ENCODE results near the gene DNLZ. TPM values are rescaled to one million over a fixed set of nuclear protein-coding genes. Genes with fewer than 3 reads are reported as not detected.
A peak's percentile ranks its signal among the peaks of the same experiment; 100 is the strongest.

DNLZ gene
- total and polyA plus RNA-seq, 2 donors (not counting 3 experiments of a cell fraction or from before 2014, with no cell fraction given) = 26.9 to 38.4 TPM

GRCh38 chr9:136328011-136328621 lies 35.4 kb downstream of the DNLZ start:
- FAIRE-seq = no peak
- H2AFZ ChIP-seq (ENCODE audit: low read depth, low read length) = no peak overlapping the region
- ChIA-PET CTCF (interaction anchor here (0.8 to 2.8 kb wide), 3 partner anchors 10 to 35 kb away, joined by 3 to 13 read pairs (median 3); no protein-coding TSS in a partner anchor), POLR2A (no interaction called here)
- intact Hi-C loops (cut with micrococcal nuclease) (no loop called here), dilution Hi-C loops (cut with MboI; ENCODE audit: extremely low pct_ligation_motif_present, low sequenced_read_pairs) (no loop called here)
- no peaks in the 10 kb centered on the region for H3K9me3 ChIP-seq (replicated peaks; ENCODE audit: control insufficient read depth, insufficient read depth, low read length)
- peaks cover 20% of the 10 kb centered on the region for H3K4me1 ChIP-seq (ENCODE audit: control insufficient read depth, extremely low read depth, insufficient read depth, low read length)
- DNase-seq (ENCODE audit: low read depth, low spot score) = no peak
- TF ChIP-seq GATA2 (IDR thresholded peaks at IDR 0.05; ENCODE audit: insufficient read depth, insufficient read length, low read depth, low read length) (no peak), MAX (IDR thresholded peaks at IDR 0.05; ENCODE audit: insufficient read depth, insufficient read length) (no peak), FOS (IDR thresholded peaks at IDR 0.05; ENCODE audit: borderline replicate concordance, insufficient read depth, low read length) (no peak), EZH2 (IDR thresholded peaks at IDR 0.05; ENCODE audit: borderline replicate concordance, low read depth, low read length, severe bottlenecking) (no peak), CTCF (IDR thresholded peaks at IDR 0.05; ENCODE audit: extremely low read depth in 1 of 2, insufficient read depth in 1 of 2, low read depth in 1 of 2, low read length in 2 of 2) (no peak), POLR2A (IDR thresholded peaks at IDR 0.05; ENCODE audit: low read depth, low read length) (no peak), POLR2AphosphoS5 (IDR thresholded peaks at IDR 0.05; ENCODE audit: insufficient read depth, low read depth, low read length) (no peak), MYC (IDR thresholded peaks at IDR 0.05; ENCODE audit: low read depth, low read length) (no peak)
- H3K9ac ChIP-seq (replicated peaks; ENCODE audit: extremely low read depth, insufficient read depth, low read length) = peak overlapping the region; percentile 87
- H4K20me1 ChIP-seq (replicated peaks; ENCODE audit: control insufficient read depth, extremely low read depth, insufficient read depth, low read length) = no peaks in the 10 kb centered on the region
- BruUV-seq (replicated peaks) = TSS peak; percentile 51
- H3K79me2 ChIP-seq (ENCODE audit: control insufficient read depth, insufficient read depth, low read length) = peaks cover 37% of the 10 kb centered on the region
- no peaks in the 10 kb centered on the region for H3K9me1 ChIP-seq (replicated peaks; ENCODE audit: control insufficient read depth, extremely low read depth, insufficient read depth, low read length)
- no peaks in the 10 kb centered on the region for H3K36me3 ChIP-seq (ENCODE audit: control insufficient read depth in 2 of 2, extremely low read depth in 1 of 2, insufficient read depth in 2 of 2, low read length in 2 of 2)
- peak overlapping the region; percentile 66 to 80 (median 71) for H3K4me3 ChIP-seq (replicated peaks in 1 of 3; ENCODE audit: insufficient read depth in 1 of 3, low read depth in 1 of 3, low read length in 3 of 3)
- peak overlapping the region; percentile 94 for H3K4me2 ChIP-seq (ENCODE audit: insufficient read depth, low read length)
- H3K27ac ChIP-seq (ENCODE audit: insufficient read depth, low read depth, low read length) = peak overlapping the region; percentile 58
- H3K27me3 ChIP-seq (ENCODE audit: control insufficient read depth in 2 of 2, insufficient read depth in 2 of 2, low read length in 2 of 2) = no peaks in the 10 kb centered on the region

Measured in endothelial cell of umbilical vein (primary cell).